Tibial artery (tissue), 4 donors: ENCODE data around the gene ANKZF1.

Experiments
- DNase-seq, 2 donors: peaks; one replicate each; pipeline ENCODE4 v3.0.0-alpha.2; 2019
- H3K27ac ChIP-seq, 2 donors: fragments of 200-600 bp; sonication (generic) in 1 of 2; 1 replicate in 1 of 2; 2 replicates in 1 of 2; pipeline ENCODE4 v1.5.1; 2018 to 2019; ENCODE audit warnings: mild to moderate bottlenecking in 1 of 2
- H3K27me3 ChIP-seq, 2 donors: fragments of 200-600 bp; sonication (generic) in 1 of 2; one replicate each; pipeline versions ENCODE4 v1.5.1 to v1.6.0; 2016 to 2019
- H3K36me3 ChIP-seq, 3 donors: fragments of 200-600 bp; sonication (generic) in 2 of 3; one replicate each; pipeline ENCODE4 v1.5.1; 2016 to 2019; ENCODE audit warnings: mild to moderate bottlenecking in 2 of 3
- H3K4me1 ChIP-seq, 4 donors: fragments of 200-600 bp; sonication (generic) in 2 of 4; 1 replicate in 3 of 4; 2 replicates in 1 of 4; pipeline ENCODE4 v1.5.1; 2016 to 2019
- H3K4me3 ChIP-seq, 2 donors: fragments of 200-600 bp; sonication (generic) in 1 of 2; 1 replicate in 1 of 2; 2 replicates in 1 of 2; pipeline ENCODE4 v1.5.1; 2018 to 2019; ENCODE audit warnings: mild to moderate bottlenecking in 2 of 2
- H3K9me3 ChIP-seq, 3 donors: fragments of 200-600 bp; sonication (generic) in 1 of 3; one replicate each; pipeline ENCODE4 v1.5.1; 2016 to 2019
- intact Hi-C: fragments of 100-400 bp; cut with DNase I; formaldehyde crosslinking; loops from one replicate; pipeline ENCODE4 v1.15.0; 2023; ENCODE audit warnings: low total_unique reads
- TF ChIP-seq, protein P1 (sequence below), 2 experiments: fragments of 200-600 bp in 1 of 2; fragments of 450-650 bp in 1 of 2; IDR thresholded peaks; one replicate each; pipeline ENCODE4 v1.5.1; 2017 to 2019; ENCODE audit warnings: antibody characterized with exemption in 2 of 2, mild to moderate bottlenecking in 1 of 2, moderate library complexity in 1 of 2

The ANKZF1 gene

DNA sequence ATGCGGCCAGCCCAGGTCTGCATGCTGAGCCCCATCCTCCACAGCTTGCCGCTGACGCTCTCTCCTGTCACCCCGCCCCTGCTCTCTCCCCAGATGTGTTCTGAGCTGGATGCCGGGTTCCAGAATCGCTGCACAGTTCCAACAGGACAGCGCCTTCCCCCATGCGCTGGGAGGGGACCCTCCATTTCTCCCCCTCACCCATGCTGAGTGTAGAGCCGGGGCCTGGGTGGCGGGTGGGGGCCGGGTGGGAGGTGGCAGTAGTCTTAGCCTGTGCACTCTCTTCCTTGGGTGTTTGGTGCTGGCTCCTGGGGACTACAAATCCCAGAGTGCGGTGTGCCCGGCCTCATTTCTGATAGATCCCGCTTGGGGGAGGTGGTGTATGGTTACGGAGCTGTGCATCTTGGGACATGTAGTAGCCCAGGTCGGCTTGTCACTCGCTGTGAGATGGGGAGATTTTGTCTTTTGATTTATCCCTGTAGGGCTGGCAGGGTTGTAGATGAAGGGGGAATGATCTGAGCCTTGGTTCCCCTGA is 56.4 kb downstream of the ANKZF1 start:
- Histone ChIP-seq H3K27ac (peak overlapping the region; percentile 54 to 67), H3K9me3 (no peaks in the 10 kb centered on the region), H3K27me3 (no peaks in the 10 kb centered on the region), H3K4me1 (peaks cover 0 to 59% (median 31%) of the 10 kb centered on the region in 4 donors), H3K36me3 (peaks cover 39 to 59% (median 53%) of the 10 kb centered on the region in 3 donors), H3K4me3 (no peak overlapping the region)
- intact Hi-C loops, result no loop called here
- no peak for DNase-seq
- TF ChIP-seq, protein P1, sequence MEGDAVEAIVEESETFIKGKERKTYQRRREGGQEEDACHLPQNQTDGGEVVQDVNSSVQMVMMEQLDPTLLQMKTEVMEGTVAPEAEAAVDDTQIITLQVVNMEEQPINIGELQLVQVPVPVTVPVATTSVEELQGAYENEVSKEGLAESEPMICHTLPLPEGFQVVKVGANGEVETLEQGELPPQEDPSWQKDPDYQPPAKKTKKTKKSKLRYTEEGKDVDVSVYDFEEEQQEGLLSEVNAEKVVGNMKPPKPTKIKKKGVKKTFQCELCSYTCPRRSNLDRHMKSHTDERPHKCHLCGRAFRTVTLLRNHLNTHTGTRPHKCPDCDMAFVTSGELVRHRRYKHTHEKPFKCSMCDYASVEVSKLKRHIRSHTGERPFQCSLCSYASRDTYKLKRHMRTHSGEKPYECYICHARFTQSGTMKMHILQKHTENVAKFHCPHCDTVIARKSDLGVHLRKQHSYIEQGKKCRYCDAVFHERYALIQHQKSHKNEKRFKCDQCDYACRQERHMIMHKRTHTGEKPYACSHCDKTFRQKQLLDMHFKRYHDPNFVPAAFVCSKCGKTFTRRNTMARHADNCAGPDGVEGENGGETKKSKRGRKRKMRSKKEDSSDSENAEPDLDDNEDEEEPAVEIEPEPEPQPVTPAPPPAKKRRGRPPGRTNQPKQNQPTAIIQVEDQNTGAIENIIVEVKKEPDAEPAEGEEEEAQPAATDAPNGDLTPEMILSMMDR (IDR thresholded peaks at IDR 0.05), result no peak
